ENCODE measurements around the gene SEC14L1.
"Not testable (repeated sequence)": the region's sequence is repeated elsewhere in the genome, so short reads cannot be mapped to it uniquely, and the experiment has no call there.

Gene SEC14L1

DNA sequence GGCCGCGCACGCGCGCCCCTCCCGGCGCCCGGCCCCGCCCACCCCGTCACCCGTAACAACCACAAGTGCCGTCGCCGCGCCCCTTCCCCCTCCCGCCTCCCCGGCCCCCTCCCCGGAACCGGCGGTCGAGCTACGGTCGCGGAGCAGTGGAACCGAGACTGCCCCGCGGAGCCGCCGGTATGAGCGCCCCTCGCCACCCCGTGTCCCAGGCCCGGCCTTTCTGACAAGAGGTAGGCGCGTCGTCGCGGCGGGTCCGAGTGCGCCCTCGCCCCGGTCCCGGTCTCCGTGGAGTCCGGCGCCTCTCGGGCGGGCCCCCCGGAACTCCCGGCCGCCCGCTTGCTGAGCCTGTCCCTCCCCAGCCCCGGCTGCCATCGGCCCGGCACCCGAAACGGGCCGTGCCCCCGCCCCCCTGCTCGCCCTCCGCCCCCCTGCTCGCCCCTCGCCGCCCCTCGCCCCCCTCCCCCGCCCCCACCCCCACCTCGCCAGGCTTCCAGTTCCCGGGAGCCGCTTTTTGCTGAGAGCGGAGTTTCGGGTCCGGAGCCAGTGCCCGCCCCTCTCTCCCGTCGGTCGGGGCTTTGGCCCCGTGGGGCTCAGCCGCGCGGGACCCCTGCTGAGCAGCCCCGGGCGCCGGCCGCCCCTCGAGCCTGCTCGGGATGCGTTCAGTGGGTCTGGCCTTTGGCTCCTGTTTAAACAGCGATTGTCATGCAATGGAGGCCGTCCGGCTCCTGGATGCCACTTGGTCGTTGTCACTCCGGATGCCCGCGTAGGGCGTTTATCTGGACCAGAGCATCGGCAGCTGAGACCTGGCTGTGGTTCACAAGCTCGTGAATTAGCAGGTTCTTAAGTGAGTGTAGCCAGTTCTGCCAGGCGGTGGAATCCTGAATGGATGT, at the start of gene SEC14L1:
TSS of gene SEC14L1 (plus strand) at position 92 of the 890 bp plus-strand sequence. CDS start 2,628 bp downstream, outside the sequence.
- peak; percentile 41 for DNase-seq

DNA sequence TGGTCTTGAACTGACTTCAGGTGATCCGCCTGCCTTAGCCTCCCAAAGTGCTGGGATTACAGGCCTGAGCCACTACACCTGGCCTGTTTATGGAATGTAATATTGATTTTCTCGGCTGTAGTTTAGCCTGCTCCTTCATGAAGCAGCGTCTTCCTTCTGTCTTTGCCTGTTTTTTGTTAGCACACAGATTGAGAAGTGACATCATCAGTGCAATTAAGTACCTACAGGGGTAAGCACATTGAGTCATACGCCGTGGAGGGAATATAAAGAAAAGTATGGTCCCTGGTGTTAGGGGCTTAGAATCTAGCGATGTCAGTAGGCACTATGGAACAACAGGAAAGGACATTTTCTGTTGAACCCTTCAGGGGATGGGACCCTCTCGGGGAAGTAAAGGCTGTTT, 48.7 kb upstream of the SEC14L1 start:
- no peak for DNase-seq

DNA sequence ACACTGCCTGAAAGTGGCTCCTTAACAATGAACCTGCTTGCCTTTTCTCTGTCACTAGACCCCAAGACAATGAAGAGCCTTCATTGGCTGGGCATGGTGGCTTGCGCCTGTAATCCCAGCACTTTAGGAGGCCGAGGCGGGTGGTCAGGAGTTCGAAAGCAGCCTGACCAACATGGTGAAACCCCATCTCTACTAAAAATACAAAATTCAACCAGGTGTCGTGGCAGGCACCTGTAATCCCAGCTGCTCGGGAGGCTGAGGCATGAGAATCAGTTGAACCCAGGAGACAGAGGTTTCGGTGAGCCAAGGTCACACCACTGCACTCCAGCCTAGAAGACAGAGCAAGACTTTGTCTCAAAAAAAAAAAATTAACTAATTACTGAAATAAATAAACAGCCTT, 45.3 kb upstream of the SEC14L1 start:
- DNase-seq = no peak

DNA sequence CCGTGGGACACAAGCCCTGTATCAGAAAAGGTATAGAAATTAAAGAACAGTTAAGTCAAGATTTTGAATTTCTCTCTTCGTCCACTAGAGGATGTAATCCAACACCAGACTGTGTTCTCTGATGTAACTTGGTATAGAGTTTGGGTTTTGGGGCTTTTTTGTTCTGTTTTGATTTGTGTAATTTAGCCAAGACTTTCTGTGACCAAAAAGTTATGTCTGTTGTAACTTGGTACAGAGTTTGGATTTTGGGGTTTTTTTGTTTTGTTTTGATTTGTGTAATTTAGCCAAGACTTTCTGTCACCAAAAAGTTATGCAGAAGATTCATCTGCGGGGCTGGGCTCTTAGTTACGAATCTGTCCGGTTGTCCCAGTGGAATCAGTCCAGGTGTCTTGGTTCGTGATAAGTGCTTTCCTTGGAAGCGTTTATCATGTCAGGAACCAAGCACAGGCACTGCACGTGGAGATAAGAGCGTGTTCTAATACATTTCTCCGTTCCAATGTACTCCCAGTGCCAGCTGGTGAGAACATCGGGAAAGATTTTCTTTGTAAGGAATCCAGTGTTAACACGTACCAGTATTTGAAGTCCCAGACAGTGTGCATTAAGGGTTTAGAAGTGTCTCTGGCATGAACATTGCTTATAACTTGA, 44.1 kb upstream of the SEC14L1 start:
- peak; percentile 60 for DNase-seq

DNA sequence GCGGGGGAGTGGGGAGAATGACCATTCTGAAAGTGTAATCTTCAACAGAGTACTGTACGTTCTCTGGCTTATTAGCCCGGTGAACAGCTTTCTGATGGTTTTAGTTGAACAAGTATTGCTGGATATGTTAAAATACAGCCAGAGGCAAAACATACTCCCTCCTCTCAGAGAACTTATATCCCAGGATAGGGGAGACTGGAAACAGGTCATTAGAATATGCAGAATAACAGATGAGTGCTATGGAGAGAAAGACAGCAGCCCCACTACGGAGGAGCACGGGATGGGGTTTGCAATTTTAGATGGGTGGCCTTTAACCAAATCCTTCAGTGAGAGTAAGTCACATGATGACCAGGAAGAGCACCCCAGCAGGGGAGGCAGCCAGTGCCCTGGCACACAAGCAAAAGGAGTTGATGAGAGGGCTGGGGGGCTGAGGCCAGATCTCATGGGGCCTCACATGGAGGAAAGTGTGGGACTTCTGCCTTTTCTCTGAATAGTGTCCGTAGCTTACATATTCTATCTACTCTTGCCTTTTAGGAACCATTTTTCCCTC, 43.1 kb upstream of the SEC14L1 start:
- no peak for DNase-seq

DNA sequence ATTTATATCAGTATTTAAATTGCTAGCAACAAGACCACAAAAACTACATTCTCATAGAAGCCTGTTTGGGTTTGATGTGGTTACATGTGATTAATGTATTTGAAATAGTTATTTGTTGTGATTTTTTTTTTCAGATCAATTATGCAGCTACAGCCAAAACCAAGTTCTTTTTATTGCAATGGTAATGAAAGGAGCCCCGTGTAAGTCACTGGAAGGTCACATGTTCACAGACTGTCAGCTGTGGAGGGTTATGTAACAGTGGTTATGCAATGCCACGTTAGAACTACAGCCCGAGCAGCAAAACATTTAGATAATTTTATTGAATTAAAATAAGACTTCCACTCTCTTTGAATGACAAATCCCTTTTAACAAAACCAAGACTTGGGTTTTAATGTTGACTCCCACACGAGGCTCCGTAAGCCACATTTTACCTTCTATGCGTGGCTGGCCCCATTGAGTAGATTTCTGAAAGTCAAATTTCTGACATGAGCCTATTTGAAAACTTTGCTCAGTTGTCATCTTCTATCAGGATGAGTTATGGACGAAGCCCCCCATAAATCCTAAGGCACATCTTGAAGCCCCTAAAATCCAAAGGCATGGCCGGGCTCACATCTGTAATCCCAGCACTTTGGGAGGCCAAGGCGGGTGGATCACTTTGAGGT, 41.8 kb upstream of the SEC14L1 start:
- peak; percentile 89 for DNase-seq

DNA sequence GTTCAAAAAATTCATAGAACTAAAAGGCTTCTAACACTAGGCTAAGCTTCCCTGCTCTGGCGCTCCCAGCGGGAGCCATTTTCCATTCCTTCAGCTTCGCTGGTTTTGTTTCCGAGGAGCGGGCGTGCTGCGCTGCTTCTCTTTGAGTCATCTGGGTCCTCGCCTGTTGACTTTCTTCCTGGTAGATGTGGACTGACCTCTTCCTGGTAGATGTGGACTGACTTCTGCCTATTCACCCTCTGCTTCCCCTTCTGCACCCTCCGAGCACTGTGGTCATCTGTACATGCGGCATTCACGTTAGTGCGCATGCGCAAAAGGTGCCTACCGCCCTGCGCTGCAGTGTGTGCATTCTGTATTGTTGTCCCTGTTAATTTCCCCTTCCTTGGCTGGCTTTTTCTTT, 40.8 kb upstream of the SEC14L1 start:
- DNase-seq = peak; percentile 97

DNA sequence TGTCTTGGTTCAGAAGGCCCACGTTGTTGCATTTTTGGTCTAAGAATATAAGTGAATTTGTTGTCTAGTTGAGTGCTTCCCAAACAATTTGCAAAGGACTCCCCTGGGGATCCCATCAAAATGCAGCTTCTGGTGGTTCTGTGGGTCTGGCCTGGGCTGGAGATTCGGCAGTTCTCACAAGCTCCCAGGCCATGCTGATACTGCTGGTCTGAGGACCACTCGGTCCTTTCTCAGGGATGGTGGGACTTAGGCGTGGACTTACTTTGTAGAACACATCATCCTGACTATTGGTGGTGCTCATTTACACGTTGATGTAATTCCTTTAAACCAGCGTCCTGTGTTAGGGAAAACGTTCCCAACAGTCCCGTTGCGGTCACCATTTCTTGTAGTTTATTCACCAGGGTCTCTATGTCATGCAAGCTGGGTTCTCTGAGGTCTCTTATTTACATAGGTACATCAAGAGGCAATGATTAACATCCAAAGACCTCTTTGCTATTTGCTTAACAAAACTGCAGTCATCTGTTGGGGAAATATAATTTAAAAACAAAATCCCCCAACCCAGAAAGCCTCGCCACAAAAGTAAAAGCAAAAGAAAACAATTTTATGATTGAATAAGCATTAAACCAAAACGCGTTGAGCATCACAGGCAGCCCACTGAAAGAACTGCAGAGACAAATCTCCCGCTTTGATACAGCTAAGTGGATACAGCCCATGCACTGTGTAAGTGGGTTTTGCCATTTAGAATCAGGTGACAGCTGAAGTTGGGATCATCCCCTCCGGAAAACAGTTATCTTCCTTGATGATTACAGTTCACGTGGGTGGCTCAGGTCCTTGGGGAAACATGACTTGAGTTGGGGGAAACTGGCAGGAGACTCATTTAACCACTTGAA, 39.0 kb upstream of the SEC14L1 start:
- DNase-seq = no peak

DNA sequence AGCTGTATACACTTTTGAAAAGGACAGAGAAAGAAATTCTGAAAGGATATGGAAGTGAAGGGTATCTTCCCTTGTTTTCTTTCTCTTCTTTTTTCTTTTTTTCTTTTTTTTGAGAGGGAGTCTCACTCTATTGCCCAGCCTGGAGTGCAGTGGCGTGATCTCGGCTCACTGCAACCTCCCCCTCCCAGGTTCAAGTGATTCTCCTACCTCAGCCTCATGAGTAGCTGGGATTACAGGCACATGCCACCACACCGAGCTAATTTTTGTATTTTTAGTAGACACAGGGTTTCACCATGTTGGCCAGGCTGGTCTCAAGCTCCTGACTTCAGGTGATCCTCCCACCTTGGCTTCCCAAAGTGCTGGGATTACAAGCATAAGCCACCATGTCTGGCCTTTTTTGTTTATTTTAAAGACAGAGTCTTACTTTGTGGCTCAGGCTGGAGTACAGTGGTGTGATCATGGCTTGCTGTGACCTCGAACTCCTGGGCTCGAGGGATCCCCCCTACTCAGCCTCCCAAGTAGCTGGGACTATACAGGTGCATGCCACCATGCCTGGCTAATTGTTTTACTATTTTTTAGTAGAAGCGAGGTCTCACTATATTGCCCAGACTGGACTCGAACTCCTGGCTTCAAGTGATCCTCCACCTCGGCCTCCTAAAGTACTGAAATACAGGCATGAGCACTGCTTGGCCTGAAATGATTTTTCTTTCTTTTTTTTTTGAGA, 38.2 kb upstream of the SEC14L1 start:
- not testable (repeated sequence) for DNase-seq

DNA sequence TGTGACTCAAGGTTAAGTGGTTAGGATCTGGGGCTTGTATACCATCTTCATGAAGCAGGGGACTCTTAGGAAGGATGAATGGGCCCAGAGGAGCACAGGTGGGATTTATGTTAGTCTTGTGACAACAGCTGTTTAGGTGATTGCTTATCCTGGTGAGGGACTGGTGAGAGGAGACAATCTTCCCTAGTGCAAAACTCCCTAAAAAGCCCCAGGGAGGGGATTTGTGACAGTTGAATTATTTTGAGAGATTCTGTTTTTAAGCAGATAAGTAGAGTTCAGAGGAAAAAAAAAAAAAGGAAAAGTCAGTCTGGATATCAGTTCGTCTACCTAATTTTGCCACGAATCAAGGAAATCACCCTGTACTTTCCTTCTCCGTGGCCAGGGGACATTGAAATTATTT, 35.1 kb upstream of the SEC14L1 start:
- DNase-seq = no peak

DNA sequence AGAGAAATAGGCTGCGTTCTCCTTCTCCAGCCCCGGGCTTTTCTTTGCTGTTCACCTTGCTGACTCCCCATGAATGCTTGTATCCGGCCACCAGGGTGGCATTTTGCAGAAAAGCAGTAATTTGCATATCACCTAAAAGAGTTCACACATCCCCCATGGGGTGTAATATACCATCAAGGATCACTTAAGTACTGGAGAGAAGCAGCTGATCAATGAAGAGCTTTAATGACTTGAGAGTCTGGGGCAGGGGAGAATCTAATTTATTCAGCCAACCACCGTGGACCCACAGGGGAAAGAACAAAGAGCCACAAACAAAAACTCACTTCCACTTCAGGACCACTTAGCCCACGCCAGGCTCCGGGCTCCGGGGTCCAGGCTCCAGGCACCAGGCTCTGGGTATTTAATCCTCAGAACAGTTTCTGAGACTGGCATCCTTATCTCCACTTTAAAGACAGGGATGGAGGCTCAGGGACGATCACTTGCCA, 33.9 kb upstream of the SEC14L1 start:
- DNase-seq = no peak

DNA sequence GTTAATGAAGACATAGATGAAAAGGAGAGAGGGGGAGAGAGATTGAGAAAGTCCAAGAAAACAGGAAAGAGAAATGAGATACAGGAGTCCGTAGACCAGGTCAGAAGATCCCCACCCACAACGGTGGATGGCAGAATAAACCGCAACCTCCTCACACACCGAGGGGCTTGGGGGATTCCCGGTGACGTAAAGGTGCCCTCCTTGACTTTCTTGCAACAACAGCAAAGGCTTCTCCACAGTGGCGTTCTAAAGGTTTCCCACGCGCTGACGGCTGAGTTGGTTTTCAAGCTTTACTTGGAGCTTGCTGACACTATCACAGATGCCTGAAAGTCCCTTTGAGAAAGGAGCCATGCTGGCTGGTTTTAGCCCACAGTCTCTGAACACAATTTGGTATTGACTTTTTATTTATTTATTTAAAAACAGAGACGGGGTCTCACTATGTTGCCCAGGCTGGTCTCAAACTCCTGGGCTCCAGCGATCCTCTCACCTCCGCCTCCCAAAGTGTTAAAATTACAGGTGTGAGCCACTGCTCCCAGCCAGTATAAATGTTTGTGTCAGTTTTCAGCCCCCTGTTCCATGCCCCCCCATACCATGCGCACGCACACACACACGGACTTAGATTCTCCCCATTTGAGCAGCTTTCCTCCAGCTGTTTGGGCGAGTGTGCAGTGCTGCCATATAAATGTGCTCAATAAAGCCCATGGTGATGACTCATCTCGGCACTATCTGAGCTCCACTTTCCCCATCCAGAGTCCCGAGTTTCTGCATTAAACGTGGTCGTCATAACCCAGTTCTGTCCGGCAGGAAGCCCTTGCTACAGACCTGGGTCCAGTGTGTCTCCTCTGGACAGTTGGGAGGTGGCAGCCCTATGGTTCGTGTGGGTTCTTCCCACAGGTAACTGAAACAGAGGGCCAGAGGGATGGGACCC, 33.0 kb upstream of the SEC14L1 start:
- no peak for DNase-seq

DNA sequence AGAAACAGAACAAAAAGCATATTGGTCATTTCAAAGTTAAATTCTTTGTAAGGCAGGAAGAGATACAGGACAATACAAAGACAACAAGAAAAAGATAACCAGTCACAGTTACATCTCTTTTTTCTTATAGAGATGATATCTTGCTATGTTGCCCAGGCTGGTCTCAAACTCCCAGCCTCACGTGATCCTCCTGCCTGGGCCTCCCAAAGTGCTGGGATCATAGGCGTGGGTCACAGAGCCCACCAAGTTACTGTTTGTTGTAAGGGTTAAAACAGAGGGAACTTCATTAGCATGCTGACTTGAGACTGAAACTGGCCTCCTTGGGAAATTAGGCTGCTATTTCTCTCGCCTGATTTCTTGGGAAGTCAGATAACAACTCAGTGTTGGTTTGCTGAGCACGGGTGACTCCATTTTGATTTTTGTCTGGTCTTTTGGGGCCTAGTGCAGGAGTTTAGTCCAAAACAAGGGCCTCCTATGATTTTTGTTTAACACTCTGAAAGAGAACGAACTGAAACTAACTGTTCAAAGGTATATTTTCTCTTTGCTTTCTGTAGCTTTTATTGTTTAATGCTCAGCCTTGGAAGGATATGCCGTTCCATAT, 31.5 kb upstream of the SEC14L1 start:
- no peak for DNase-seq

DNA sequence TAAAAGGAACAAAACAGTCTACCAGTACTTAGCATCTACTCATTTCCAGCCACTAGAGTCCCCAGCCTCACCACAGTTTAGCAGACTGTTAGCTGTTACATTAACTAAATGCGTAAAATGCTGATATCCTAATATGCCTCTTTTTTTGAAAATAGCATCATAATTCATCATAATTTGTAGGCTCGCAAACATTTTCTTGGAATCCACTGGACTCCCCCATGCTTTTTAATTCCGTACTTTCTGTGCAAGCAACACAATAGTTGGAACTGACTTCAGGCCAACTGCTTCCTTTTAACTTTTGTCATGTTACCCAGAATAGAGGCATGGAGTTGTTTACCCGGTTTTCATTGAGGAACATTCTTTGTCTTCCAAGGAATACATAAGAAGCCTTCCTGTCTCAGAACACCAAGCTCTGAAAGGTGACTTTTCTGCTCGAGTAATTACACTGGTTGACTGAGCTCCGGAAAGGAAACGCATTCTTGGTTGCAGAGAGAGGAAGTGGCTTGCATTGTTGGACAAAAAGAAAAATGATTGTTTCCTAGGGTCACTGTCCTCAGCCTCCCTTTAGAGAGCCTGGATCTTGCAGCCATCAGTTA, 30.9 kb upstream of the SEC14L1 start:
- DNase-seq = peak; percentile 36

DNA sequence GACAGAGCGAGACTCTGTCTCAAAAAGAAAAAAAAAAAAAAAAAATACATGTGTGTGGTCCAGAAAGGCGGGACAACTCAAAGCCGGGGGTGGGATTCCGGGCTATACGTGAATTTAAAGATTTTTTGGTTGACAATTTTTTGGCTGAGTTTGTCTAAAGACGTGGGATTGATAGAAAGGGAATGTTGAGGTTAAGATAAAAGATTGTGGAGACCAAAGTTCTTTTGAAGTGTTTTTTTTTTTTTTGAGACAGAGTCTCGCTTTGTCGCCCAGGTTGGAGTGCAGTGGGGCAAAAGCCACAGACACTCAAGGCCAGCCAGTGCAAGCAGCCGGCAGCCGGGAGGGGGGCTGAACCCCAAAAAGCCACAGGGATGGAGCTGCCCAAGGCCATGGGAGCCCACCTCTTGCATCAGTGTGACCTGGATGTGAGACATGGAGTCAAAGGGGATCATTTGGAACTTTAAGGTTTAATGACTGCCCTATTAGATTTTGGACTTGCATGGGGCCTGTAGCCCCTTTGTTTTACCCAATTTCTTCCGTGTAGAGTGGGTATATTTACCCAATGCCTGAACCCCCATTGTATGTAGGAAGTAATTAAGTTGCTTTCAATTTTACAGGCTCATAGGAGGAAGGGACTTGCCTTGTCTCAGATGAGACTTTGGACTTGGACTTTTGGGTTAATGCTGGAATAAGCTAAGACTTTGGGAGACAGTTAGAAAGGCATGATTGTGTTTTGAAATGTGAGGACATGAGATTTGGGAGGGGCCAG, 29.4 kb upstream of the SEC14L1 start:
- not testable (repeated sequence) for DNase-seq

DNA sequence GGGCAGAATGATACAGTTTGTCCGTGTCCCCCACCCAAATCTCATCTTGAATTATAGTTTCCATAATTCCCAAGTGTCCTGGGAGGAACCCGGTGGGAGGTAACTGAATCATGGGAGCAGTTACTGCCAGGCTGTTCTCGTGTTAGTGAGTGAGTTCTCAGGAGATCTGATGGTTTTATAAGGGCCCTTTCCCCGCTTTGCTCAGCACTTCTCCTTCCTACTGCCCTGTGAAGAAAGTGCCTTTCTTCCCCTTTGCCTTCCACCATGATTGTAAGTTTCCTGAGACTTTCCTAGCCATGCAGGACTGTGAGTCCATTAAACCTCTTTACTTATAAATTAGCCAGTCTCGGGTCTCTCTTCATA, 28.9 kb upstream of the SEC14L1 start:
- peak; percentile 69 for DNase-seq

DNA sequence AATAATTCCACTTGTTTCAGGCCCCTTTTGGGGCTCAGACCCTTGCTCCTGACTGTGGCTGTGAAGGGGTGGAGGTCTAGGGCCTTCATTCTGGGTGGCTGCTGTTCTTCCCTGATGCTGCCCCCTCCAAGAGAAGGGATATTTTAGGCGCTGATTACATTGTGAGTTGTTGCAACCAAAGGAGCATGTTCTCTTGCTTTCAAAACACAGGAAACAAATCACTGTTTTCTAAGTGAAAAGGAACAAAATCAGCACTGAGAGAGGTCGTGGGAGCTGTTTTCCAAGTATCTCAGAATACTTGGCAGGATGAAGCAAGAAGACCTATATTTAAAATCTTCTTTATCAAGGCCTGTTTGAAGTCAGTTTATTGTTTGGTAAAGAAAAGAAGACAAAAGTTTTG, 25.3 kb upstream of the SEC14L1 start:
- DNase-seq = peak; percentile 25

DNA sequence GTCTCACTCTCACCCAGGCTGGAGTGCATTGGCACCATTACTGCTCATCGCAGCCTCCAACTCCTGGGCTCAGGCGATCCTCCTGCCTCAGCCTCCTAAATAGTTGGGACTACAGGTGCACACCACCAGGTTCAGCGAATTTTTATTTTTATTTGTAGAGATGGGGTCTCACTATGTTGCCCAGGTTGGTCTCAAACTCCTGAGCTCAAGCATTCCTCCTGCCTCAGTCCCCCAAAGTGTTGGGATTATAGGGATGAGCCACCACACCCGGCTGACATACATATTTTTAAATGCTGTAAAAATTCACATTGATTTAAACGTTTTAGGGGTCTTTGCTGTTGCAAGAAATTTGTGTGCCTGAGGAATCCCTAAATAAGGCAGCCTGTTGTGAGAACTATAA, 24.8 kb upstream of the SEC14L1 start:
- DNase-seq = no peak

DNA sequence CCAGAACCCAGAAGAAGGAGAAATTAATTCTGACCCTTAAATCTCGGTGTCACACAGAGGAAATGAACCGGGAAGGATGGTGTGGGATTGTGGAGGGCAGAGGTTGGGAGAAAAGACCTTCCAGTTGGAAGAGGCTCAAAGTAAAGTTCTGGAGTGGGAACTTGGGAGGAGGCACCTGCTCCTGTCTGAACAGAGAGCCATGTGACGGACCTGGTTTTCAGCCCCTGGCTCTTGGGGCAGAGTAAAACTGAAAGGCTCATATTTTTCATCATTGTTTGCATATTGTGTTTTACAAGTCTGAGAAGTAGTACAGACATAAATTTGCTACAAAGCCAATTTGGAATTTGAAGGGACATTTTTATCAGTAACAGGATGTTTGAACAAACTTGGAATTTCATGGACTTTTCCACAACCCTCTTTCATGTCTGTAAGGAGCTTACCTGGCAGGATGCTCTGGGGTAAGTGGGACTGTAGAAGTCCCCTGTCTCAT, 24.4 kb upstream of the SEC14L1 start:
- no peak for DNase-seq
